T-cell (primary cell): Measurements from ENCODE around the gene NEGR1. TPM values are rescaled to one million over a fixed set of nuclear protein-coding genes. Genes with fewer than 3 reads are reported as not detected.

Experiments used
- ATAC-seq, 4 experiments: fragments of 200-7000 bp in 3 of 4; fragments of 150-1000 bp in 1 of 4; cut with Tn5 transposase; replicated peaks in 1 of 4; 1 replicate in 3 of 4; 2 replicates in 1 of 4; pipeline ENCODE4 v1.10.0; 2021; ENCODE audit warnings: moderate library complexity in 3 of 4, mild to moderate bottlenecking in 2 of 4, moderate number of reproducible peaks in 1 of 4
- CTCF ChIA-PET, 2 donors: fragments of 300-600 bp; sonication (Branson Sonifier 250); formaldehyde crosslinking; loops; one replicate each; lab custom pipeline; 2022; ENCODE audit warnings: antibody characterized with exemption in 2 of 2; lab: Charles Lee
- POLR2A ChIA-PET, 2 donors: fragments of 300-600 bp; sonication (Branson Sonifier 250); formaldehyde crosslinking; loops; one replicate each; lab custom pipeline; 2022; ENCODE audit warnings: antibody characterized with exemption in 2 of 2; lab: Charles Lee
- DNase-seq, 35 experiments: peaks; one replicate each; pipeline versions ENCODE4 v3.0.0 to v3.0.0-alpha.2; 2013 to 2023
- H3K27ac ChIP-seq: one replicate; pipeline ENCODE4 v1.5.1; 2013; ENCODE audit warnings: low read length
- H3K27me3 ChIP-seq, 2 experiments: replicated peaks in 1 of 2; 1 replicate in 1 of 2; 2 replicates in 1 of 2; pipeline versions ENCODE4 v1.6.1 to v1.7.0; 2013; ENCODE audit warnings: low read length in 1 of 2, mixed read lengths in 1 of 2; ENCODE audit not compliant: control insufficient read depth in 2 of 2, insufficient read depth in 2 of 2; ENCODE audit errors: extremely low read depth in 1 of 2
- H3K36me3 ChIP-seq, 2 donors: 1 replicate in 1 of 2; 2 replicates in 1 of 2; pipeline versions ENCODE4 v1.6.1 to v1.7.0; 2013; ENCODE audit warnings: low read length in 1 of 2; ENCODE audit not compliant: control insufficient read depth in 2 of 2, insufficient read depth in 1 of 2; ENCODE audit errors: extremely low read depth in 1 of 2
- H3K4me1 ChIP-seq, 2 experiments: 1 replicate in 1 of 2; 2 replicates in 1 of 2; pipeline versions ENCODE4 v1.6.1 to v1.7.0; 2013; ENCODE audit warnings: low read length in 2 of 2, mixed read lengths in 1 of 2; ENCODE audit not compliant: insufficient read depth in 2 of 2, control insufficient read depth in 1 of 2; ENCODE audit errors: extremely low read depth in 1 of 2
- H3K4me3 ChIP-seq, 2 donors: 1 replicate in 1 of 2; 2 replicates in 1 of 2; pipeline versions ENCODE4 v1.5.1 to v1.7.0; 2013; ENCODE audit warnings: mild to moderate bottlenecking in 2 of 2, low read length in 1 of 2, moderate library complexity in 1 of 2; ENCODE audit not compliant: control insufficient read depth in 1 of 2; ENCODE audit errors: extremely low read depth in 1 of 2
- H3K9me3 ChIP-seq: 2 replicates; pipeline ENCODE4 v1.7.0; 2013
- H3K27ac Mint-ChIP-seq, 2 donors: one replicate each; pipeline ENCODE4 v1.8.0; 2020 to 2021; ENCODE audit warnings: mild to moderate bottlenecking in 2 of 2, mixed read lengths in 2 of 2
- H3K27me3 Mint-ChIP-seq, 2 donors: one replicate each; pipeline ENCODE4 v1.8.0; 2021 to 2022; ENCODE audit warnings: mixed read lengths in 2 of 2
- H3K36me3 Mint-ChIP-seq: one replicate; pipeline ENCODE4 v1.8.0; 2021; ENCODE audit warnings: mixed read lengths
- H3K4me1 Mint-ChIP-seq, 3 donors: one replicate each; pipeline ENCODE4 v1.8.0; 2020 to 2022; ENCODE audit warnings: mixed read lengths in 3 of 3, mild to moderate bottlenecking in 1 of 3
- H3K4me3 Mint-ChIP-seq, 3 donors: one replicate each; pipeline ENCODE4 v1.8.0; 2020 to 2022; ENCODE audit warnings: mild to moderate bottlenecking in 3 of 3, mixed read lengths in 3 of 3, moderate library complexity in 3 of 3
- H3K9me3 Mint-ChIP-seq, 3 donors: one replicate each; pipeline ENCODE4 v1.8.0; 2020 to 2022; ENCODE audit warnings: mixed read lengths in 3 of 3
- WGBS: methylation state at CpG from one replicate; pipeline ENCODE4 v1.1.5; 2013; ENCODE audit warnings: missing lambda C conversion rate; ENCODE audit not compliant: insufficient coverage; 5-methylcytosine and 5-hydroxymethylcytosine counted together
- total RNA-seq, 35 experiments: library from RNA in 6 of 35; stranded (reverse) in 6 of 35; fragments of 120-200 nt in 1 of 35; gene quantifications; one replicate each; pipeline versions ENCODE4 v1.2.1 to v1.2.4 and lab custom pipeline; 2013 to 2026

Gene NEGR1
- total RNA-seq, 5 donors from 2014 or later (not counting 1 experiment from before 2014, with no cell fraction given) = 0.05 to 0.26 (median 0.14) TPM; not detected in 1

DNA sequence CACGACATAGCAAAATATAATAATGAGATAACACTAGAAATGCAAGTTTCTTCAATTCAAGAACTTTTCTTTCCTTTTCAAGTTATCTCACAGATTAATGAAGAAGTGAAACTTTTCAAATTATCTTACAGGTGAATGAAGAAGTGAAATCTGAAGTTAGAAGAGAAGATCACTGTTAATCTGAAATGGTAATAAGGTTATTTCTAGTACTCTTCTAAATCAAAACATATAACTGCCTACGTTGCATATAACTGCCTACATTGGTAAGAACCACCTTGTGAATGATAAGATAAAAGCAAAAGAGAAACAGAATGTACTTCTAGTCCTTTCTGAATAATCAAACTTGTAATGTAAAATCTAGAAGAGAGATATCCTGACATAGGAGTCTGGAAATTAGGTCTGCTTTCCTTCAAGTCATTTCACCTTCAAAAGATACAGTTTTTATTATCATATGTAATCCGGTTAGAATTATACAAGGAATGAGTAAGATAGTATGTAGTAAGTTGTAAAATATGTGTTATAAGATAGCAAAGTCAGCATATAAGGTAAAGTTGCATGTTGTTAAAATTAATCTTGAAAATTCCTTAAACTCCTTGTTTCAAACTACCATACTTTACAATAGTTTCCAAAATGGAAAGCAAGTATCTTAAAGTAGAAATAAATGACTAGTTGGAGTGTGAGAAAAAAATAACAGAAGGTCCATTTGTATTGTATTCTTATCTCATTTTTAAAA, 679.1 kb downstream of the NEGR1 start:
- Histone ChIP-seq H3K36me3 (no peaks in the 10 kb centered on the region), H3K27me3 (no peaks in the 10 kb centered on the region), H3K9me3 (no peaks in the 10 kb centered on the region), H3K27ac (no peak overlapping the region), H3K4me3 (no peak overlapping the region), H3K4me1 (no peaks in the 10 kb centered on the region)
- ChIA-PET POLR2A (no interaction called here), CTCF (no interaction called here)
- DNase-seq (no peak), ATAC-seq (no peak)
- no CpG with 5 or more reads among the region's 3 CpGs for WGBS
- H3K9me3 Mint-ChIP-seq = peaks cover 8 to 10% (median 9%) of the 10 kb centered on the region in 3 donors
- no peak overlapping the region for H3K27ac Mint-ChIP-seq
- H3K4me3 Mint-ChIP-seq = no peak overlapping the region
- H3K27me3 Mint-ChIP-seq = no peaks in the 10 kb centered on the region
- H3K36me3 Mint-ChIP-seq = no peaks in the 10 kb centered on the region
- H3K4me1 Mint-ChIP-seq = no peaks in the 10 kb centered on the region

- H3K27me3 ChIP-seq = no peaks in the 10 kb centered on the region
- Mint-ChIP-seq H3K27ac (no peak overlapping the region), H3K4me3 (no peak overlapping the region), H3K27me3 (no peaks in the 10 kb centered on the region), H3K36me3 (no peaks in the 10 kb centered on the region), H3K4me1 (no peaks in the 10 kb centered on the region), H3K9me3 (peaks cover 8 to 10% (median 9%) of the 10 kb centered on the region in 3 donors)
- no peak for ATAC-seq
- CTCF ChIA-PET = no interaction called here
- no peaks in the 10 kb centered on the region for H3K4me1 ChIP-seq
- POLR2A ChIA-PET = no interaction called here
- no peaks in the 10 kb centered on the region for H3K36me3 ChIP-seq
- H3K27ac ChIP-seq = no peak overlapping the region
- WGBS = no CpG with 5 or more reads among the region's 2 CpGs
- H3K4me3 ChIP-seq = no peak overlapping the region
- DNase-seq = no peak
- no peaks in the 10 kb centered on the region for H3K9me3 ChIP-seq
Measured at GRCh38 chr1:71600023-71600422, 682.3 kb downstream of the NEGR1 start.

- Mint-ChIP-seq H3K27me3 (no peaks in the 10 kb centered on the region), H3K4me1 (no peaks in the 10 kb centered on the region), H3K9me3 (peaks cover 8 to 10% (median 9%) of the 10 kb centered on the region in 3 donors), H3K4me3 (no peak overlapping the region), H3K27ac (no peak overlapping the region), H3K36me3 (no peaks in the 10 kb centered on the region)
- H3K4me3 ChIP-seq = no peak overlapping the region
- no peaks in the 10 kb centered on the region for H3K4me1 ChIP-seq
- no peaks in the 10 kb centered on the region for H3K9me3 ChIP-seq
- no peaks in the 10 kb centered on the region for H3K27me3 ChIP-seq
- ATAC-seq (no peak), DNase-seq (no peak)
- no peaks in the 10 kb centered on the region for H3K36me3 ChIP-seq
- H3K27ac ChIP-seq = no peak overlapping the region
- WGBS = no CpG with 5 or more reads among the region's 1 CpG
- ChIA-PET POLR2A (no interaction called here), CTCF (no interaction called here)
Measured at GRCh38 chr1:71599306-71599705, 683.0 kb downstream of the NEGR1 start.

DNA sequence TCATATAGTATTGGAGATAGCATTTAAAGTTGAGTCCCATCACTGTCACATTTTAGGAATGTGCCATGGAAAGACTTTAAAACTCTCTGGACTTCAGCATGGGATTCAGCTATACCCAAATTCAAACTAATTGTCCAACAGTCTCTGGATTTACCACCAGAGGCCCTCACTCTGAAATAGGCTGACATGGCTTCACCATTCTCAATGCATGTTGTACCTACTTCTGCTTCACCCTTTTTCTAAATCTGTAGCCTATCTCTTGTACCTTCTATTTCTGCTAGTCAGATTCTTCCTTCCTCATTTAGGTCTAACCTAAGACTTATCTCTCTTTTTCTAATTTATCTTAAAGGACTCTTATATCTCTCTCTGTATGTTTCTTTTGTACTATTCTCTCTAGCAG, 688.8 kb downstream of the NEGR1 start:
- H3K27ac Mint-ChIP-seq = no peak overlapping the region
- no peaks in the 10 kb centered on the region for H3K36me3 Mint-ChIP-seq
- H3K4me1 Mint-ChIP-seq = no peaks in the 10 kb centered on the region
- ChIA-PET POLR2A (no interaction called here), CTCF (no interaction called here)
- H3K9me3 ChIP-seq = no peaks in the 10 kb centered on the region
- no peak overlapping the region for H3K4me3 Mint-ChIP-seq
- H3K27me3 ChIP-seq = no peaks in the 10 kb centered on the region
- H3K4me1 ChIP-seq = no peaks in the 10 kb centered on the region
- no peaks in the 10 kb centered on the region for H3K36me3 ChIP-seq
- H3K27me3 Mint-ChIP-seq = no peaks in the 10 kb centered on the region
- no peak for ATAC-seq
- DNase-seq = no peak
- H3K4me3 ChIP-seq = no peak overlapping the region
- H3K27ac ChIP-seq = no peak overlapping the region
- peaks cover 0 to 11% (median 6%) of the 10 kb centered on the region in 3 donors for H3K9me3 Mint-ChIP-seq

GRCh38 chr1:71592646-71593274, 689.6 kb downstream of the NEGR1 start:
- H3K27ac Mint-ChIP-seq = no peak overlapping the region
- DNase-seq (no peak), ATAC-seq (no peak)
- no peaks in the 10 kb centered on the region for H3K4me1 Mint-ChIP-seq
- no peak overlapping the region for H3K4me3 Mint-ChIP-seq
- H3K27me3 Mint-ChIP-seq = no peaks in the 10 kb centered on the region
- Histone ChIP-seq H3K27me3 (no peaks in the 10 kb centered on the region), H3K9me3 (no peaks in the 10 kb centered on the region), H3K27ac (no peak overlapping the region), H3K36me3 (no peaks in the 10 kb centered on the region), H3K4me1 (no peaks in the 10 kb centered on the region), H3K4me3 (no peak overlapping the region)
- no peaks in the 10 kb centered on the region for H3K36me3 Mint-ChIP-seq
- WGBS = 73% methylated on average over 6 of the region's 9 CpGs
- peaks cover 0 to 11% (median 6%) of the 10 kb centered on the region in 3 donors for H3K9me3 Mint-ChIP-seq
- CTCF ChIA-PET = no interaction called here
- POLR2A ChIA-PET = no interaction called here

GRCh38 chr1:71589005-71589404, 693.3 kb downstream of the NEGR1 start:
- 67% methylated on average over 1 of the region's 2 CpGs for WGBS
- CTCF ChIA-PET = no interaction called here

More at GRCh38 chr1:71589005-71589404, 693.3 kb downstream of the NEGR1 start:
- no peak for DNase-seq
- POLR2A ChIA-PET = no interaction called here
- Histone ChIP-seq H3K36me3 (no peaks in the 10 kb centered on the region), H3K4me1 (no peaks in the 10 kb centered on the region), H3K9me3 (no peaks in the 10 kb centered on the region), H3K27me3 (no peaks in the 10 kb centered on the region), H3K4me3 (no peak overlapping the region), H3K27ac (no peak overlapping the region)
- no peaks in the 10 kb centered on the region for H3K27me3 Mint-ChIP-seq
- H3K27ac Mint-ChIP-seq = no peak overlapping the region
- peaks cover 0 to 11% (median 2%) of the 10 kb centered on the region in 3 donors for H3K9me3 Mint-ChIP-seq
- H3K4me1 Mint-ChIP-seq = no peaks in the 10 kb centered on the region
- no peak for ATAC-seq
- H3K4me3 Mint-ChIP-seq = no peak overlapping the region
- no peaks in the 10 kb centered on the region for H3K36me3 Mint-ChIP-seq
